Erythroblast (primary cell): ENCODE measurements around the gene RPL27.
"Not testable (repeated sequence)": the region's sequence is repeated elsewhere in the genome, so short reads cannot be mapped to it uniquely, and the experiment has no call there.

Source experiments
- DNase-seq, 2 experiments: peaks; one replicate each; lab custom pipeline; 2025; lab: John Stamatoyannopoulos, UW
- GATA1 ChIP-seq: IDR thresholded peaks from 2 replicates; pipeline ENCODE4 v1.6.1; 2011; ENCODE audit warnings: low read depth, mild to moderate bottlenecking, control low read depth, low read length, moderate library complexity
- POLR2A ChIP-seq: IDR thresholded peaks from 2 replicates; pipeline ENCODE4 v1.6.1; 2011; ENCODE audit warnings: mild to moderate bottlenecking, low read length

The RPL27 gene

GRCh38 chr17:42997984-42998938, at the start of gene RPL27:
Gene RPL27 (plus strand): TSS chr17:42998419. CDS start chr17:42998751, 332 bp downstream.
- DNase-seq, result peak; percentile 99 to 100
- TF ChIP-seq GATA1 (no peak), POLR2A (peak; percentile 98)

- no peak for DNase-seq
Observed at GRCh38 chr17:42950044-42950783, 48.0 kb upstream of the RPL27 start.

GRCh38 chr17:42953669-42954068, 44.5 kb upstream of the RPL27 start:
- no peak for TF ChIP-seq GATA1
- no peak for TF ChIP-seq POLR2A

More at GRCh38 chr17:42950044-42950783, 48.0 kb upstream of the RPL27 start:
- TF ChIP-seq POLR2A (no peak), GATA1 (no peak)

GRCh38 chr17:42964161-42964932, 33.9 kb upstream of the RPL27 start, which contains the start of gene AARSD1:
Gene AARSD1 (minus strand): TSS chr17:42964454. CDS start chr17:42964440, 14 bp downstream.
- TF ChIP-seq POLR2A, result peak; percentile 92
- TF ChIP-seq GATA1, result no peak

More at GRCh38 chr17:42953669-42954068, 44.5 kb upstream of the RPL27 start:
- no peak for DNase-seq

GRCh38 chr17:42967925-42968324, 30.3 kb upstream of the RPL27 start:
- no peak for DNase-seq

More at GRCh38 chr17:42964161-42964932, 33.9 kb upstream of the RPL27 start, which contains the start of gene AARSD1:
- DNase-seq, result peak; percentile 96

GRCh38 chr17:42969001-42969581, 29.1 kb upstream of the RPL27 start:
- no peak for TF ChIP-seq POLR2A
- DNase-seq, result peak in 1 of 2 experiments; percentile 12

More at GRCh38 chr17:42967925-42968324, 30.3 kb upstream of the RPL27 start:
- TF ChIP-seq GATA1 (no peak), POLR2A (no peak)

- no peak for DNase-seq
- TF ChIP-seq GATA1 (no peak), POLR2A (no peak)
Observed at GRCh38 chr17:42971589-42971988, 26.6 kb upstream of the RPL27 start.

- DNase-seq, result not testable (repeated sequence)
Observed at GRCh38 chr17:42973323-42973722, 24.9 kb upstream of the RPL27 start.

GRCh38 chr17:42975265-42975664, 23.0 kb upstream of the RPL27 start:
- DNase-seq, result no peak
- TF ChIP-seq GATA1, result no peak
- no peak for TF ChIP-seq POLR2A

- DNase-seq, result not testable (repeated sequence)
Observed at GRCh38 chr17:42975701-42976100, 22.5 kb upstream of the RPL27 start.

- TF ChIP-seq POLR2A, result no peak
- TF ChIP-seq GATA1, result no peak
- DNase-seq, result peak; percentile 80 to 81
Observed at GRCh38 chr17:42979511-42980273, 18.5 kb upstream of the RPL27 start, which contains the start of gene PTGES3L. Gene PTGES3L (minus strand): TSS chr17:42980080. CDS start chr17:42980053, 27 bp downstream.

GRCh38 chr17:42980274-42980765, 17.9 kb upstream of the RPL27 start, which contains the start of gene RUNDC1:
Gene RUNDC1 (plus strand): TSS chr17:42980565. CDS start chr17:42980577, 12 bp downstream.
- no peak for TF ChIP-seq GATA1
- TF ChIP-seq POLR2A, result peak; percentile 60
- DNase-seq, result peak; percentile 93 to 96
